ENCODE data around the gene SLC6A17. TPM values are rescaled to one million over a fixed set of nuclear protein-coding genes. Genes with fewer than 3 reads are reported as not detected.

Gene SLC6A17
- total and polyA plus RNA-seq, 2 experiments from 2014 or later, result 0.45 to 0.76 TPM

GRCh38 chr1:110133436-110133835, 16.9 kb upstream of the SLC6A17 start:
- TF ChIP-seq EZH2 (IDR thresholded peaks at IDR 0.05; ENCODE audit: insufficient read depth, poor library complexity, severe bottlenecking) (no peak), EZH2phosphoT487 (IDR thresholded peaks at IDR 0.05; ENCODE audit: insufficient read depth, low read depth) (no peak)
- Histone ChIP-seq H3K27ac (peak overlapping the region; percentile 61), H4K20me1 (ENCODE audit: insufficient read depth) (no peaks in the 10 kb centered on the region), H3F3A (ENCODE audit: insufficient read depth) (peaks cover 11% of the 10 kb centered on the region), H3K4me2 (ENCODE audit: unreplicated experiment) (no peak overlapping the region), H2AFZ (no peak overlapping the region), H3K27me3 (replicated peaks; ENCODE audit: insufficient read depth) (peaks cover 27% of the 10 kb centered on the region), H3K4me3 (no peak overlapping the region), H3K79me2 (ENCODE audit: insufficient read depth) (no peaks in the 10 kb centered on the region), H3K4me1 (ENCODE audit: insufficient read depth) (peaks cover 9% of the 10 kb centered on the region), H3K9me3 (ENCODE audit: low read depth) (no peaks in the 10 kb centered on the region), H3K9me2 (ENCODE audit: insufficient read depth) (no peaks in the 10 kb centered on the region), H3K9ac (no peak overlapping the region), H3K36me3 (ENCODE audit: low read depth) (no peaks in the 10 kb centered on the region)
- WGBS, 2 experiments (ENCODE audit: low coverage in 1 of 2, low lambda C conversion rate in 2 of 2, missing lambda C conversion rate in 2 of 2), result 41 to 47% methylated on average over 4 of the region's 4 CpGs
- in situ Hi-C loops (cut with MboI), result no loop called here
- DNase-seq, result peak; percentile 88

GRCh38 chr1:110134050-110134595, 16.2 kb upstream of the SLC6A17 start:
- Histone ChIP-seq H3K4me3 (no peak overlapping the region), H3K36me3 (ENCODE audit: low read depth) (no peaks in the 10 kb centered on the region), H3K4me2 (ENCODE audit: unreplicated experiment) (no peak overlapping the region), H3K27ac (peak overlapping the region; percentile 61), H3K9ac (no peak overlapping the region), H3K9me3 (ENCODE audit: low read depth) (no peaks in the 10 kb centered on the region), H3F3A (ENCODE audit: insufficient read depth) (peaks cover 11% of the 10 kb centered on the region), H3K4me1 (ENCODE audit: insufficient read depth) (peaks cover 9% of the 10 kb centered on the region), H3K79me2 (ENCODE audit: insufficient read depth) (no peaks in the 10 kb centered on the region), H2AFZ (no peak overlapping the region), H4K20me1 (ENCODE audit: insufficient read depth) (no peaks in the 10 kb centered on the region), H3K9me2 (ENCODE audit: insufficient read depth) (no peaks in the 10 kb centered on the region), H3K27me3 (replicated peaks; ENCODE audit: insufficient read depth) (peaks cover 34% of the 10 kb centered on the region)
- TF ChIP-seq EZH2phosphoT487 (IDR thresholded peaks at IDR 0.05; ENCODE audit: insufficient read depth, low read depth) (no peak), EZH2 (IDR thresholded peaks at IDR 0.05; ENCODE audit: insufficient read depth, poor library complexity, severe bottlenecking) (no peak)
- peak; percentile 44 for DNase-seq
- WGBS, 2 experiments (ENCODE audit: low coverage in 1 of 2, low lambda C conversion rate in 2 of 2, missing lambda C conversion rate in 2 of 2), result 50% methylated on average over 11 of the region's 11 CpGs
- in situ Hi-C loops (cut with MboI), result no loop called here

GRCh38 chr1:110135246-110135645, 15.0 kb upstream of the SLC6A17 start:
- Histone ChIP-seq H3K4me3 (no peak overlapping the region), H2AFZ (no peak overlapping the region), H3K27ac (no peak overlapping the region), H4K20me1 (ENCODE audit: insufficient read depth) (no peaks in the 10 kb centered on the region), H3K9me2 (ENCODE audit: insufficient read depth) (no peaks in the 10 kb centered on the region), H3K9ac (no peak overlapping the region), H3K4me1 (ENCODE audit: insufficient read depth) (peaks cover 9% of the 10 kb centered on the region), H3K27me3 (replicated peaks; ENCODE audit: insufficient read depth) (peaks cover 43% of the 10 kb centered on the region), H3K36me3 (ENCODE audit: low read depth) (no peaks in the 10 kb centered on the region), H3K9me3 (ENCODE audit: low read depth) (no peaks in the 10 kb centered on the region), H3F3A (ENCODE audit: insufficient read depth) (peaks cover 11% of the 10 kb centered on the region), H3K79me2 (ENCODE audit: insufficient read depth) (no peaks in the 10 kb centered on the region), H3K4me2 (ENCODE audit: unreplicated experiment) (no peak overlapping the region)
- no peak for TF ChIP-seq EZH2phosphoT487 (IDR thresholded peaks at IDR 0.05; ENCODE audit: insufficient read depth, low read depth)
- DNase-seq, result no peak
- WGBS, 2 experiments (ENCODE audit: low coverage in 1 of 2, low lambda C conversion rate in 2 of 2, missing lambda C conversion rate in 2 of 2), result 66 to 83% methylated on average over 4 of the region's 4 CpGs
- in situ Hi-C loops (cut with MboI), result no loop called here

- 66 to 69% methylated on average over 10 of the region's 10 CpGs for WGBS, 2 experiments (ENCODE audit: low coverage in 1 of 2, low lambda C conversion rate in 2 of 2, missing lambda C conversion rate in 2 of 2)
Measured at GRCh38 chr1:110135666-110136065, 14.6 kb upstream of the SLC6A17 start.

GRCh38 chr1:110136911-110137310, 13.4 kb upstream of the SLC6A17 start:
- H3K4me3 ChIP-seq, result no peak overlapping the region
- no peaks in the 10 kb centered on the region for H4K20me1 ChIP-seq (ENCODE audit: insufficient read depth)
- no peak overlapping the region for H3K9ac ChIP-seq
- 1 to 5% methylated on average over 7 of the region's 7 CpGs for WGBS, 2 experiments (ENCODE audit: low coverage in 1 of 2, low lambda C conversion rate in 2 of 2, missing lambda C conversion rate in 2 of 2)
- peaks cover 51% of the 10 kb centered on the region for H3K27me3 ChIP-seq (replicated peaks; ENCODE audit: insufficient read depth)
- in situ Hi-C loops (cut with MboI), result no loop called here
- no peak overlapping the region for H2AFZ ChIP-seq
- DNase-seq, result no peak
- no peaks in the 10 kb centered on the region for H3K79me2 ChIP-seq (ENCODE audit: insufficient read depth)
- no peaks in the 10 kb centered on the region for H3K9me2 ChIP-seq (ENCODE audit: insufficient read depth)
- no peak overlapping the region for H3K4me2 ChIP-seq (ENCODE audit: unreplicated experiment)
- H3K4me1 ChIP-seq (ENCODE audit: insufficient read depth), result peaks cover 9% of the 10 kb centered on the region
- H3K36me3 ChIP-seq (ENCODE audit: low read depth), result no peaks in the 10 kb centered on the region
- H3K9me3 ChIP-seq (ENCODE audit: low read depth), result no peaks in the 10 kb centered on the region
- H3K27ac ChIP-seq, result no peak overlapping the region
- peaks cover 11% of the 10 kb centered on the region for H3F3A ChIP-seq (ENCODE audit: insufficient read depth)
- no peak for TF ChIP-seq EZH2phosphoT487 (IDR thresholded peaks at IDR 0.05; ENCODE audit: insufficient read depth, low read depth)

More at GRCh38 chr1:110135666-110136065, 14.6 kb upstream of the SLC6A17 start:
- Histone ChIP-seq H3K27me3 (replicated peaks; ENCODE audit: insufficient read depth) (peaks cover 42% of the 10 kb centered on the region), H3K9ac (no peak overlapping the region), H3K27ac (no peak overlapping the region), H3K4me2 (ENCODE audit: unreplicated experiment) (no peak overlapping the region), H3K9me3 (ENCODE audit: low read depth) (no peaks in the 10 kb centered on the region), H3K36me3 (ENCODE audit: low read depth) (no peaks in the 10 kb centered on the region), H2AFZ (no peak overlapping the region), H4K20me1 (ENCODE audit: insufficient read depth) (no peaks in the 10 kb centered on the region), H3F3A (ENCODE audit: insufficient read depth) (peaks cover 11% of the 10 kb centered on the region), H3K9me2 (ENCODE audit: insufficient read depth) (no peaks in the 10 kb centered on the region), H3K4me1 (ENCODE audit: insufficient read depth) (peaks cover 9% of the 10 kb centered on the region), H3K79me2 (ENCODE audit: insufficient read depth) (no peaks in the 10 kb centered on the region), H3K4me3 (no peak overlapping the region)
- no peak for DNase-seq
- in situ Hi-C loops (cut with MboI), result no loop called here
- TF ChIP-seq EZH2phosphoT487 (IDR thresholded peaks at IDR 0.05; ENCODE audit: insufficient read depth, low read depth), result no peak
- no peak for TF ChIP-seq EZH2 (IDR thresholded peaks at IDR 0.05; ENCODE audit: insufficient read depth, poor library complexity, severe bottlenecking)
